CD1c-positive myeloid dendritic cell (primary cell): ENCODE measurements around the gene GRAMD1B.

Experiments
- DNase-seq: peaks from one replicate; pipeline ENCODE4 v3.0.0-alpha.2; 2016; ENCODE audit errors: extremely low spot score

GRAMD1B gene

GRCh38 chr11:123475469-123475868 is 45.4 kb downstream of the GRAMD1B start:
- no peak for DNase-seq

- DNase-seq = no peak
Measured at GRCh38 chr11:123477205-123477907, 47.3 kb downstream of the GRAMD1B start.

- DNase-seq = peak; percentile 90
Measured at GRCh38 chr11:123478352-123478987, 48.4 kb downstream of the GRAMD1B start.

- peak; percentile 58 for DNase-seq
Measured at GRCh38 chr11:123479048-123479837, 49.2 kb downstream of the GRAMD1B start.

DNA sequence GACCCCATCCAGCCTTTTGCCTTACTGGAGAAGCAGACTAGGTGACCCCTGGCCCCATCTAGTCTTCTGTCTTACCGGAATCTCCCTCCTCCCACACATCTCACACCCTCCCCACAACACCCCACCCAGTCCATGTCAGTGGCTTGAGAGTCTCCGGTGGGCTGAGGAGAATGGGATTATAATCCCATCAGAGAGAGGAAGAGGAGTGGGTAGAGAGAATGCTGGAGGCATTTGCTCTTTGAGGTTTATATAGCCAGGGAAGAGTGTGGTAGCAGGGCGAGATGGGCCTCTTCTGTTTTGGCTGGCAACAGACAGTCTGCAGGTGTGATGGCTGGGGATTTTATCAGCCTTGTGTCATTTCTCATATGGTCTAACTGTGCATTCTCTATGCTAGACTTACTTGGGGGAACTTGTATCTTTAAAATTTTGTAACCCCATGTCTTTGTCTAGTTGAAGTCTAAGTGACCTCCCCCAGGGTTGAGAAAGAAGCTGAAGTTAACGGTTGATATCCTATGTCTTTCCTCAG is 50.3 kb downstream of the GRAMD1B start:
- DNase-seq = no peak

DNA sequence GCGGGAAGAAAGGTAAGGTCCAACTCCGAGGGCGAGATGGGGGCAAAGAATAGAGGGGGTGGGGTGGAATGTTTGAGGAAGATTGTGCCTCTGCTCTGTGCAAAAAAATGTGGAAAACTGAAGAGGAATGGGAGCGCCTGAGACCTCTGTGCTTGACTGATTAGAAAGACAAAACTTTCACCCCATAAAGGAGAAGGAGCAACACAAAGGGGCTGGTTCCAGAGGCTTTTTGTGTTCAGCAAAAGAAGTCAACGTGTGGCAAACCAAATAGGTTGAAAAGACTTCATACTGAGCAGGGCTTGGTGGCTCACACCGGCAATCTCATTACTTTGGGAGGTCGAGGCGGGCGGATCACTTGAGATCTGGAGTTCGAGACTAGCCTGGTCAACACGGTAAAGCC is 50.8 kb downstream of the GRAMD1B start:
- no peak for DNase-seq

GRCh38 chr11:123481640-123482039 is 51.6 kb downstream of the GRAMD1B start:
- no peak for DNase-seq

DNA sequence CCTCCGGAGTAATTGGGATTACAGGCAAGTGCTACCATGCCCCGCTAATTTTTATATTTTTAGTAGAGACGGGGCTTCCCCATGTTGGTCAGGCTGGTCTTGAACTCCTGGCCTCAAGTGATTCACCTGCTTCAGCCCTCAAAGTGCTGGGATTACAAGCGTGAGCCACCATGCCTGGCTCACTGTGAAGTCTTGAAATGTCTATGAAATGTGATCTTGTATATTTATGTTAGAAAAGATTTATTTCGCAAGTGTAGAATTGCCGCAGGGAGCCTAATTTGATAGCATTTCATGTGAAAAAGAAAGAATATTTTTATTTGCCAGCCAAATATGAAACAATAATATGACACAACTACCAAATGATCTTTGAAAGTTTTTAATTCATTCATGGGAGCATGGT is 52.1 kb downstream of the GRAMD1B start:
- no peak for DNase-seq

DNA sequence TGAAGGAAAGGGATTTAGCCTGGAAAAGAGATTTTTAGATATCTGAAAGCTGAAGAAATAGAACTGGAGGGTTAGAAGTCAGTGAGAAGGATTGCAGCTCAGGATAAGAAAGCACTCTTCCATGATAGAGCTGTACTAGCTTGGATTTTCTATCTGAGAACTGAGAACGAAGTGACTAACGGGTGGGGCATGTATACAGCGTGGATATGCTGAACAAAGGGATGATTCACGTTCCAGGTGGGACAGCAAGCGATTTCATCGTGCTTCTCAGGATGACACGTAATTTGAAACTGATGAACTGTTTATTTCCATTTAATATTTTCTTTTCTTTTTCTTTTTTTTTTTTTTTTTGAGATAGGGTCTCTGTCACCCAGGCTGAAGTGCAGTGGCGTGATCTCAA is 53.0 kb downstream of the GRAMD1B start:
- DNase-seq = no peak

DNA sequence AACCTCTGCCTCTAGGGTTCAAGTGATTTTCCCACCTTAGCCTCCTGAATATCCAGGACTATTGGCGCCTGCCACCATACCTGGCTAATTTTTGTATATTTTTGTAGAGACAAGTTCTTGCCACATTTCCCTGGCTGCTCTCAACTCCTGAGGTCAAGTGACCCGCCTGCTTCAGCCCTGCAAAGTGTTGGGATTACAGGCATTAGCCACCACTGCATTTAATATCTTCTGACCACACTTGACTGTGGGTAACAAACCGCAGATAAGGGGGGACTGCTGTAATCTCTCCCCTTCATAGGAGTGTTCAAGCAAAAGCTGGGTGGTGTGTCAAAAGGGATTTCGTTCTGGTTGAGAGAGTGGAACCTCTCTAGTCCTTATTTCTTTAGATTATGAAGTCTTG is 53.4 kb downstream of the GRAMD1B start:
- no peak for DNase-seq

DNA sequence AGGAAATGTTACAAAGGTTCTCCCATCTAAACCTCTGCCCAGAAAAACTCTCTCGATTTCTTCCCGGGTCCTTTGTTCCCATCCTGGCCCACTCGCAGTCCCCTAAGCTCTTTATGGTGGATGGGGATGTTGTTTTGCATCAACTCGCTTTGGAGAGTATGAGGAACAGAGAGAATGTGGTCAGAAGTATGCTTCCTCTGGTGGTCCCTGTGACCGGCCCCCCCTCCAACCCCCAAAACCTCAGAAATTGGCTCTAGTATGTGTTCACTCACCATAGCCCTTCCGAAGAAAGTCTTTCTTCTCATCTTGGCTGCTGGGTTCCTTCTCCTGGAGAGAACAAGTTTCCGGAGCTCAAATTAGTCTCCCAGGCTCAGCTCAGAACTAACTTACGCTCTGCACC is 54.4 kb downstream of the GRAMD1B start:
- no peak for DNase-seq

- DNase-seq = no peak
Measured at GRCh38 chr11:123487157-123487744, 57.2 kb downstream of the GRAMD1B start.

DNA sequence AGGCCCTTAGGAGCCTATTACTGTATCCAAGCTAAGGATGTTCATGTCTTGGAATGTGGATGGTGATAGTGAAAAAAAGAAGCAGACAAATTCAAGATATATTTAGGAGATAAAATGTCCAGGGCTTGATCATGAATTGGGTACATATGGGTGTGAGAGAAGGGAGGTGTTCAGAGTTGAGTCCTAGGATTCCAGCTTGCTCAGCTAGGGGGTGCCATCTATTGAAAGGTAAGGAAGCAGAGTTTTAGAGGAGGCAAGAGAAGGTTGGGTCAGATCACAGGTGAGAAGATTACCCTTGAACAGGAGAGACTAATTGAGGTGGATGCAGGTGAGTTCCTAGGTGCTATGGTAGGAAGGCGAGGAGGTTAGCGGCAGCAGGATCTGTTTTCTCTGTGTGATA is 60.5 kb downstream of the GRAMD1B start:
- DNase-seq = no peak

- DNase-seq = no peak
Measured at GRCh38 chr11:123491241-123491640, 61.2 kb downstream of the GRAMD1B start.

DNA sequence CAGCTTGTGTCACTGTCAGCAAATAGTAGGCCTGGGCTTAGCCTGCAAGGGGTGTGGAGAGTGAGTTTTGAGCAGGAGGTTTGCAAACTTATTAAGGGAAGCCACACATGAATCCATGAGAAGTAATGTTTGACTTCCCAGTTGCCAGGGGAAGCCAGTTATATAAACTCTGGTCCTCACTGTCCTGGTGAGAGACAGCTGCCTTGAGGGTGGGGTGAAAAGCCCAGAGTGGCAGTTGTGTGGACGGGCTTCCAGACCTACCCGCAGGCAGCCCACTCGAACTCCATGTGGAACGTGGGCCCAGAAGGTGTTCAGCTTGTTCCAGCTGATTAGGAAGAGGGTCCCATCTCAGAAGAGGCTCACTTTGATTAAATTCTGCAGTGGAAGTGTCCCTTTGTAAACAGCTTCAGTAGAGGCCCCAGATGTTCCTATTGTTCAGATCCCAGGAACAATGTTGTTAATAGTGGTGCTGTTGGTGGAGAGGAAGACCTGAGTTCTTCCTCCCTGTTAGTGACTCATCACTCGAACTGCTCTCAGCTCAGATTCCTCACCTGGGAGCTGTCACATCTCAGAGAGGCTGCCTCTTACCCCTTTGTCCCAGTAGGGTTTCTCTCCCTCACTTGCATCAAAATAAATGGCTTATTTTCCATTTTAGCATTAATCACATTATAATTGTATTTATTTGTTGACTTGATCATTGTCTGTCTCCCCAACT is 63.4 kb downstream of the GRAMD1B start:
- no peak for DNase-seq

DNA sequence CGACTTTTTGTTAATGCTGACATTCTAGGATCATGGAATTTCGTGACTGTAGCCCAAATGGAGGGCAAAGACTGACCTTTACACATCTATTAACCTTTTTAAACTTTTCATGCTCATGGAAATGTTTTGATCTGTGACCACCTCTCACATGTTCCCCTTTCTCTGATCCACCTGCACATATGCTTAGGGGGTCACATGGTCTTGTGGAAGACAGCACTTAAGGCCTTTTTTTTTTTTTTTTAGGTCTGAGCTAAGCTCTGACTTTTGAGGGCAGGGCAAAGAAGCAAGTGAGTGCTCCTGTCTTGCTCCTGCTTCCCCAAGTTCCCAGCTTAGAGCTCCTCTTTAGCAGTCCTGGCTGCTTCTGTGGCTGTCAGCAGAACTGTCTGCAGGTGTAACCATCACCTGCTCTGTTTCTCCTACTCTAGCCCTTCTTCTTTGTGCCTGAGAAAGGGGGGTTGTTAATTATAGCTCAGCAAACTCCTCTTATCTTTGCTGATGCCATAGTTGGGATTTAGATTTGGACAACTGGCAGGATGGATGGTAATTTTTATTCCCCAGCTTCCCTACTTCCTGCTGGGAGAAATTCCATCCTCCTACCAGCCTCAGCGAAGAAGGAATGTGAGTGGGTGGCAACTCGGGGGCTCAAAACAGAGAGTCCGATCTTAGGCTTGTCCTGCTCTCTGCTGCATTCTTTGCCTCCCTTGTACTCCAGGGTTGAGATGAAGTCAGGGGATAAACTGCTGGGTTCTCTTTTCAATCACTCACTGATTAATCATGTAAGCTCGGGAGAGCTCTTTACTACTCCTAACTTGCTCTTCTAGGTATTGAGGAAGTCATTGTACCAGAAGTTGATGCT is 64.4 kb downstream of the GRAMD1B start:
- no peak for DNase-seq

DNA sequence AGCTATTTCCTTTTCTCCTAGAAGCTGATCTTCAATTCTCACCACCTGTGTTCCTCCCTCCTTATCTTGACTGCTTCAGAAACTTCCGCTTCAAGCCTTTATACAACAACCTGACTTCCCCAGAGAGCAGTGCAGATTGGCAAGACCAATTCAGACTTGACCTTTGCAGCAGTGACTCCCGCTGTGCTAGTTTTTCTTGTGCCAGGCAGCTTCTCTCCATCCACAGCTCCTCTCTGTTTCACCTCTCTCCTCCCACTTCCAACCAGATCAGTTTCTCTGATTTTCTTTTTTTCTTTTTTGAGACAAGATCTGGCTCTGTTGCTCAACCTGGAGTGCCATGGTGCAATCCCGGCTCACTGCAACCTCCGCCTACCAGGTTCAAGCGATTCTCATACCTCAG is 74.3 kb downstream of the GRAMD1B start:
- no peak for DNase-seq

GRCh38 chr11:123505546-123506299 is 75.7 kb downstream of the GRAMD1B start:
- DNase-seq = no peak

DNA sequence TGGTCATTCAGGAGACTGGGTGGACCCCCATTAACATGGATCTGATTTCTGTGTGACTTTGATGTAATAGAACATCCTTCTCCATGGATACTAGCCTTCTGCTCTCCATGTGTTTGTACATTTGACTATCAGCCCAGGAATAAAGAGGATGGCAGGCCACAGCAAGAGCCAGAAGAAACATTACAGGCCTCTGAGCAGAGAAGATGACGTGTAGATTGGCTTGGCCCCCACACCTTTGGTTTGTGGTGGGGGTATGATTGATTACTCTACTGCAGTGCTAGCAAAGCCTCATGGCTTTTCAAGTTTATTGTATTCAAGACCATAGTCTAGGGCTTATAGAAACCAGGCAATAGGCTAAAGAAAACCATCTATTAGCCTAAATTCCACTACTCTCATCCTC is 77.0 kb downstream of the GRAMD1B start:
- no peak for DNase-seq
